Left forelimb (tissue), 1 donor: ENCODE results near the gene NNT.
"Not testable (repeated sequence)": the region's sequence is repeated elsewhere in the genome, so short reads cannot be mapped to it uniquely, and the experiment has no call there.

Experiments used
- DNase-seq: peaks from one replicate; pipeline ENCODE4 v3.0.0-alpha.2; 2018; ENCODE audit warnings: low spot score

The NNT gene

GRCh38 chr5:43667379-43667778, 64.4 kb downstream of the NNT start:
- not testable (repeated sequence) for DNase-seq

- DNase-seq, result no peak
Observed at GRCh38 chr5:43674536-43674935, 71.6 kb downstream of the NNT start.

GRCh38 chr5:43675357-43675756, 72.4 kb downstream of the NNT start:
- DNase-seq, result no peak

- no peak for DNase-seq
Observed at GRCh38 chr5:43676083-43676840, 73.3 kb downstream of the NNT start.

GRCh38 chr5:43677253-43677652, 74.3 kb downstream of the NNT start:
- DNase-seq, result no peak

GRCh38 chr5:43679214-43679613, 76.2 kb downstream of the NNT start:
- DNase-seq, result no peak

GRCh38 chr5:43680286-43680685, 77.3 kb downstream of the NNT start:
- no peak for DNase-seq

- DNase-seq, result no peak
Observed at GRCh38 chr5:43683884-43684471, 81.0 kb downstream of the NNT start.

GRCh38 chr5:43685252-43685950, 82.4 kb downstream of the NNT start:
- no peak for DNase-seq

- no peak for DNase-seq
Observed at GRCh38 chr5:43687275-43687674, 84.3 kb downstream of the NNT start.

- no peak for DNase-seq
Observed at GRCh38 chr5:43691275-43691674, 88.3 kb downstream of the NNT start.

- no peak for DNase-seq
Observed at GRCh38 chr5:43691893-43692292, 88.9 kb downstream of the NNT start.

GRCh38 chr5:43693411-43693810, 90.4 kb downstream of the NNT start:
- no peak for DNase-seq

GRCh38 chr5:43694027-43694426, 91.0 kb downstream of the NNT start:
- DNase-seq, result no peak

GRCh38 chr5:43696444-43696843, 93.5 kb downstream of the NNT start:
- not testable (repeated sequence) for DNase-seq

GRCh38 chr5:43699910-43700309, 96.9 kb downstream of the NNT start:
- no peak for DNase-seq

- no peak for DNase-seq
Observed at GRCh38 chr5:43700601-43701000, 97.6 kb downstream of the NNT start.

- no peak for DNase-seq
Observed at GRCh38 chr5:43701227-43701626, 98.2 kb downstream of the NNT start.

- DNase-seq, result no peak
Observed at GRCh38 chr5:43702293-43702692, 99.3 kb downstream of the NNT start.

- no peak for DNase-seq
Observed at GRCh38 chr5:43702815-43703214, 99.8 kb downstream of the NNT start.

- no peak for DNase-seq
Observed at GRCh38 chr5:43704243-43704642, 101.3 kb downstream of the NNT start.

GRCh38 chr5:43706576-43706975, 103.6 kb downstream of the NNT start:
- not testable (repeated sequence) for DNase-seq

- no peak for DNase-seq
Observed at GRCh38 chr5:43711496-43711895, 108.5 kb downstream of the NNT start.
